ENCODE measurements around the gene UBXN10. TPM values are rescaled to one million over a fixed set of nuclear protein-coding genes. Genes with fewer than 3 reads are reported as not detected.

The UBXN10 gene
- total and polyA plus RNA-seq, 4 donors = 0.50 to 2.3 (median 1.1) TPM

DNA sequence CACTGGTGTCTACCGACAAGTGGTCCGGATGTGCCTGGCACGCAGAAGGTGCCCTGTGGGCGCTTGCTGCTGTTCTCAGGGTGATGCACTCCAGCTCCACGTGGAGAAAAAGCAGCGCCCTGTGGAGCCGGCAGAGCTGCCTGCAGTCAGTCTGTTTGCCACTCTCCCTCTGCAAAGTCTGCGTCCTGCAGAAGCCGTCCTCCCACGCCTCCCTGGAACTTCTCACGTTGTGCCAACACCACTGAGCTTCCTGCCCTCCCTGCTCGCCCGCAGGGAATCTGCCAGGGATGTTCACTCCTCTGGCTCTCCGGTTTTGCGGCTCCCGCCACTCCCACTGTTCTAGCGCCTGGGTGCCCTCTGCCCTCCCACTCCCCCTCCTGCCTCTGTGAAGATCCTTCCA lies 19.8 kb upstream of the UBXN10 start:
- Histone ChIP-seq H3K27ac (ENCODE audit: low read depth in 1 of 2, low read length in 2 of 2) (no peak overlapping the region), H3K36me3 (ENCODE audit: control insufficient read depth in 4 of 4, insufficient read depth in 3 of 4, low read depth in 1 of 4, low read length in 3 of 4) (no peaks in the 10 kb centered on the region), H3K27me3 (ENCODE audit: control insufficient read depth in 4 of 4, insufficient read depth in 4 of 4, low read length in 3 of 4) (no peaks in the 10 kb centered on the region), H3K4me3 (ENCODE audit: low read depth in 1 of 3, low read length in 3 of 3) (no peak overlapping the region), H3K9me3 (ENCODE audit: control insufficient read depth in 4 of 4, low read length in 3 of 4) (peaks cover 0 to 2% (median 0%) of the 10 kb centered on the region in 4 donors), H3K9ac (ENCODE audit: low read depth in 1 of 2, low read length in 2 of 2) (no peak overlapping the region), H3K4me1 (ENCODE audit: control insufficient read depth in 4 of 4, insufficient read depth in 4 of 4, low read length in 3 of 4) (peaks cover 0 to 4% (median under 1%) of the 10 kb centered on the region in 4 donors)
- TF ChIP-seq MAX (IDR thresholded peaks at IDR 0.05) = no peak
- TF ChIP-seq RAD21 (IDR thresholded peaks at IDR 0.05) = no peak
- TF ChIP-seq TAF1 (conservative IDR thresholded peaks at IDR 0.05) = no peak
- TF ChIP-seq, protein P1, sequence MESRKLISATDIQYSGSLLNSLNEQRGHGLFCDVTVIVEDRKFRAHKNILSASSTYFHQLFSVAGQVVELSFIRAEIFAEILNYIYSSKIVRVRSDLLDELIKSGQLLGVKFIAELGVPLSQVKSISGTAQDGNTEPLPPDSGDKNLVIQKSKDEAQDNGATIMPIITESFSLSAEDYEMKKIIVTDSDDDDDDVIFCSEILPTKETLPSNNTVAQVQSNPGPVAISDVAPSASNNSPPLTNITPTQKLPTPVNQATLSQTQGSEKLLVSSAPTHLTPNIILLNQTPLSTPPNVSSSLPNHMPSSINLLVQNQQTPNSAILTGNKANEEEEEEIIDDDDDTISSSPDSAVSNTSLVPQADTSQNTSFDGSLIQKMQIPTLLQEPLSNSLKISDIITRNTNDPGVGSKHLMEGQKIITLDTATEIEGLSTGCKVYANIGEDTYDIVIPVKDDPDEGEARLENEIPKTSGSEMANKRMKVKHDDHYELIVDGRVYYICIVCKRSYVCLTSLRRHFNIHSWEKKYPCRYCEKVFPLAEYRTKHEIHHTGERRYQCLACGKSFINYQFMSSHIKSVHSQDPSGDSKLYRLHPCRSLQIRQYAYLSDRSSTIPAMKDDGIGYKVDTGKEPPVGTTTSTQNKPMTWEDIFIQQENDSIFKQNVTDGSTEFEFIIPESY (IDR thresholded peaks at IDR 0.05) = no peak
- TF ChIP-seq GABPA (IDR thresholded peaks at IDR 0.05 in 1 of 2, conservative IDR thresholded peaks at IDR 0.05 in 1 of 2) = no peak
- TF ChIP-seq FOXA2 (IDR thresholded peaks at IDR 0.05) = no peak
- WGBS = 70% methylated on average over 17 of the region's 17 CpGs
- no peak for DNase-seq (ENCODE audit: low spot score)

GRCh38 chr1:20167126-20167525 lies 18.8 kb upstream of the UBXN10 start:
- Histone ChIP-seq H3K36me3 (ENCODE audit: control insufficient read depth in 4 of 4, insufficient read depth in 3 of 4, low read depth in 1 of 4, low read length in 3 of 4) (no peaks in the 10 kb centered on the region), H3K27me3 (ENCODE audit: control insufficient read depth in 4 of 4, insufficient read depth in 4 of 4, low read length in 3 of 4) (no peaks in the 10 kb centered on the region), H3K27ac (ENCODE audit: low read depth in 1 of 2, low read length in 2 of 2) (no peak overlapping the region), H3K9ac (ENCODE audit: low read depth in 1 of 2, low read length in 2 of 2) (no peak overlapping the region), H3K9me3 (ENCODE audit: control insufficient read depth in 4 of 4, low read length in 3 of 4) (no peaks in the 10 kb centered on the region), H3K4me3 (ENCODE audit: low read depth in 1 of 3, low read length in 3 of 3) (no peak overlapping the region), H3K4me1 (ENCODE audit: control insufficient read depth in 4 of 4, insufficient read depth in 4 of 4, low read length in 3 of 4) (peaks cover 0 to 6% (median 3%) of the 10 kb centered on the region in 4 donors)
- 94% methylated on average over 8 of the region's 8 CpGs for WGBS
- no peak for TF ChIP-seq MAX (IDR thresholded peaks at IDR 0.05)
- TF ChIP-seq RXRA (IDR thresholded peaks at IDR 0.05) = no peak
- TF ChIP-seq SP1 (IDR thresholded peaks at IDR 0.05) = no peak
- no peak for TF ChIP-seq NR2F2 (IDR thresholded peaks at IDR 0.05)
- no peak for TF ChIP-seq RAD21 (IDR thresholded peaks at IDR 0.05)
- no peak for TF ChIP-seq HNF4A (conservative IDR thresholded peaks at IDR 0.05)
- no peak for TF ChIP-seq FOXA2 (IDR thresholded peaks at IDR 0.05)
- no peak for TF ChIP-seq CTCF (IDR thresholded peaks at IDR 0.05; ENCODE audit: low read depth, low read length, missing input control)
- TF ChIP-seq YY1 (IDR thresholded peaks at IDR 0.05) = no peak
- TF ChIP-seq GABPA (IDR thresholded peaks at IDR 0.05 in 1 of 2, conservative IDR thresholded peaks at IDR 0.05 in 1 of 2) = no peak
- TF ChIP-seq REST (IDR thresholded peaks at IDR 0.05) = no peak
- no peak for DNase-seq (ENCODE audit: low spot score)

Measured in liver (tissue), 9 donors.